Uterus (tissue), 2 donors: Measurements from ENCODE around the gene TMED5.

ENCODE experiments used
- POLR2A ChIP-seq, 2 donors: fragments of 450-650 bp; IDR thresholded peaks; one replicate each; pipeline ENCODE4 v1.6.1; 2016; ENCODE audit warnings: antibody characterized with exemption in 2 of 2, mild to moderate bottlenecking in 1 of 2, moderate library complexity in 1 of 2
- TF ChIP-seq, protein P1 (sequence below), 4 experiments: fragments of 200-600 bp in 2 of 4; fragments of 450-650 bp in 2 of 4; sonication (generic) in 2 of 4; IDR thresholded peaks; one replicate each; pipeline ENCODE4 v1.5.1; 2016 to 2019; ENCODE audit warnings: antibody characterized with exemption in 4 of 4, mild to moderate bottlenecking in 2 of 4, moderate library complexity in 1 of 4

- TF ChIP-seq, protein P1, sequence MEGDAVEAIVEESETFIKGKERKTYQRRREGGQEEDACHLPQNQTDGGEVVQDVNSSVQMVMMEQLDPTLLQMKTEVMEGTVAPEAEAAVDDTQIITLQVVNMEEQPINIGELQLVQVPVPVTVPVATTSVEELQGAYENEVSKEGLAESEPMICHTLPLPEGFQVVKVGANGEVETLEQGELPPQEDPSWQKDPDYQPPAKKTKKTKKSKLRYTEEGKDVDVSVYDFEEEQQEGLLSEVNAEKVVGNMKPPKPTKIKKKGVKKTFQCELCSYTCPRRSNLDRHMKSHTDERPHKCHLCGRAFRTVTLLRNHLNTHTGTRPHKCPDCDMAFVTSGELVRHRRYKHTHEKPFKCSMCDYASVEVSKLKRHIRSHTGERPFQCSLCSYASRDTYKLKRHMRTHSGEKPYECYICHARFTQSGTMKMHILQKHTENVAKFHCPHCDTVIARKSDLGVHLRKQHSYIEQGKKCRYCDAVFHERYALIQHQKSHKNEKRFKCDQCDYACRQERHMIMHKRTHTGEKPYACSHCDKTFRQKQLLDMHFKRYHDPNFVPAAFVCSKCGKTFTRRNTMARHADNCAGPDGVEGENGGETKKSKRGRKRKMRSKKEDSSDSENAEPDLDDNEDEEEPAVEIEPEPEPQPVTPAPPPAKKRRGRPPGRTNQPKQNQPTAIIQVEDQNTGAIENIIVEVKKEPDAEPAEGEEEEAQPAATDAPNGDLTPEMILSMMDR (IDR thresholded peaks at IDR 0.05) = no peak
- no peak for TF ChIP-seq POLR2A (IDR thresholded peaks at IDR 0.05)
Measured at GRCh38 chr1:93207211-93207610, 27.0 kb upstream of the TMED5 start.
